ENCODE results near the gene PLPPR4. TPM values are rescaled to one million over a fixed set of nuclear protein-coding genes. Genes with fewer than 3 reads are reported as not detected.
A peak's percentile ranks its signal among the peaks of the same experiment; 100 is the strongest.
"Not testable (repeated sequence)": the region's sequence is repeated elsewhere in the genome, so short reads cannot be mapped to it uniquely, and the experiment has no call there.

Gene PLPPR4
- total RNA-seq, 4 donors from 2014 or later, result 0.15 to 1.1 (median 0.70) TPM

- TF ChIP-seq CTCF (IDR thresholded peaks at IDR 0.05) (no peak), POLR2A (IDR thresholded peaks at IDR 0.05) (no peak)
- no peaks in the 10 kb centered on the region for H3K27me3 ChIP-seq
- intact Hi-C loops (cut with DNase I), result no loop called here
- no peaks in the 10 kb centered on the region for H3K36me3 ChIP-seq
- no peaks in the 10 kb centered on the region for H3K4me1 ChIP-seq
- no peak for DNase-seq
- H3K9me3 ChIP-seq, result peaks cover 0 to 5% (median 0%) of the 10 kb centered on the region in 3 donors
- no peak overlapping the region for H3K27ac ChIP-seq
- 71 to 74% methylated on average over 2 of the region's 2 CpGs for WGBS, 2 donors
- H3K4me3 ChIP-seq, result no peak overlapping the region
Measured at GRCh38 chr1:99247199-99247598, 17.1 kb upstream of the PLPPR4 start.

- intact Hi-C loops (cut with DNase I), result no loop called here
- whole genome bisulfite sequencing, 2 donors, result 70 to 75% methylated on average over 5 of the region's 5 CpGs
- Histone ChIP-seq H3K9me3 (peaks cover 0 to 2% (median 0%) of the 10 kb centered on the region in 3 donors), H3K4me3 (no peak overlapping the region), H3K4me1 (no peaks in the 10 kb centered on the region), H3K27ac (no peak overlapping the region), H3K36me3 (no peaks in the 10 kb centered on the region), H3K27me3 (no peaks in the 10 kb centered on the region)
- no peak for DNase-seq
- TF ChIP-seq CTCF (IDR thresholded peaks at IDR 0.05) (no peak), POLR2A (IDR thresholded peaks at IDR 0.05) (no peak)
Measured at GRCh38 chr1:99250728-99251127, 13.6 kb upstream of the PLPPR4 start.

- intact Hi-C loops (cut with DNase I), result no loop called here
- Histone ChIP-seq H3K27me3 (no peaks in the 10 kb centered on the region), H3K27ac (no peak overlapping the region), H3K9me3 (no peaks in the 10 kb centered on the region), H3K4me3 (no peak overlapping the region), H3K36me3 (no peaks in the 10 kb centered on the region), H3K4me1 (no peaks in the 10 kb centered on the region)
- no peak for DNase-seq
- TF ChIP-seq CTCF (IDR thresholded peaks at IDR 0.05) (no peak), POLR2A (IDR thresholded peaks at IDR 0.05) (no peak)
- WGBS, 2 donors, result 84 to 90% methylated on average over 1 of the region's 1 CpG
Measured at GRCh38 chr1:99251308-99251707, 13.0 kb upstream of the PLPPR4 start.

- Histone ChIP-seq H3K4me1 (no peaks in the 10 kb centered on the region), H3K4me3 (no peak overlapping the region), H3K36me3 (no peaks in the 10 kb centered on the region), H3K9me3 (no peaks in the 10 kb centered on the region), H3K27me3 (no peaks in the 10 kb centered on the region), H3K27ac (no peak overlapping the region)
- 55 to 63% methylated on average over 2 of the region's 2 CpGs for WGBS, 2 donors
- DNase-seq, result no peak
- intact Hi-C loops (cut with DNase I), result no loop called here
- no peak for TF ChIP-seq CTCF (IDR thresholded peaks at IDR 0.05)
- TF ChIP-seq POLR2A (IDR thresholded peaks at IDR 0.05), result no peak
Measured at GRCh38 chr1:99252630-99253029, 11.7 kb upstream of the PLPPR4 start.

GRCh38 chr1:99260402-99260801 lies 3.9 kb upstream of the PLPPR4 start:
- intact Hi-C loops (cut with DNase I); H3K36me3 ChIP-seq; H3K4me3 ChIP-seq; H3K9me3 ChIP-seq; DNase-seq; H3K27ac ChIP-seq: not testable (repeated sequence)
- 90 to 93% methylated on average over 3 of the region's 3 CpGs for WGBS, 2 donors
- Histone ChIP-seq H3K4me1 (peaks cover 0 to 10% (median 5%) of the 10 kb centered on the region in 3 donors), H3K27me3 (peaks cover 0 to 25% (median 0%) of the 10 kb centered on the region in 4 donors)

- DNase-seq, result no peak
- 45 to 53% methylated on average over 3 of the region's 3 CpGs for WGBS, 2 donors
- H3K27me3 ChIP-seq, result peaks cover 0 to 28% (median 0%) of the 10 kb centered on the region in 4 donors
- H3K4me3 ChIP-seq, result peak overlapping the region in 3 of 4 donors; percentile 41 to 58 (median 44)
- no peak overlapping the region for H3K27ac ChIP-seq
- no peaks in the 10 kb centered on the region for H3K36me3 ChIP-seq
- no peaks in the 10 kb centered on the region for H3K9me3 ChIP-seq
- TF ChIP-seq CTCF (IDR thresholded peaks at IDR 0.05) (no peak), POLR2A (IDR thresholded peaks at IDR 0.05) (no peak)
- peaks cover 0 to 10% (median 5%) of the 10 kb centered on the region in 3 donors for H3K4me1 ChIP-seq
- intact Hi-C loops (cut with DNase I), result no loop called here
Measured at GRCh38 chr1:99265124-99265523, 832 bp downstream of the PLPPR4 start.

Data from esophagus squamous epithelium (tissue), 5 donors.